ENCODE results near the gene FRS2.
"Not testable (repeated sequence)": the region's sequence is repeated elsewhere in the genome, so short reads cannot be mapped to it uniquely, and the experiment has no call there.

Gene FRS2

DNA sequence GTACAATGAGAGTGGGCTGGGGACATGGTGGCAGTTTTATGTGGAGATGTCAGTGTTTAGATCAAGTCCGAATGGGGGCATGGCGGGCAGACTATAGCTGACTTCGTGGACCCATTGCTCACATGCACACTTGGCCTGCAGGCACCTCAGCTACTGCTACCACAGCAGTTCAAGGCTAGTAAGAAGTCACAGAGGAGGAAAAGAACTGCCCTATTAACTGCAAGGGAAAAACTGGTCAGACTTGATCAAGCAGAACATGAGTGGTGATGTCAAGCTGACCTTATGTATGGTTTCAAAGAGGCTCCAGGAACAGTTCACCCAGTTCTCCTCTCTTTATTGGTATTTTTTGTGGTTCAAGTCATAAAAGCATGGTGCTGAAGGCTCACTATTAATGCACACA, 30.2 kb upstream of the FRS2 start:
- H3K9me3 ChIP-seq, result no peaks in the 10 kb centered on the region
- TF ChIP-seq, protein P1, sequence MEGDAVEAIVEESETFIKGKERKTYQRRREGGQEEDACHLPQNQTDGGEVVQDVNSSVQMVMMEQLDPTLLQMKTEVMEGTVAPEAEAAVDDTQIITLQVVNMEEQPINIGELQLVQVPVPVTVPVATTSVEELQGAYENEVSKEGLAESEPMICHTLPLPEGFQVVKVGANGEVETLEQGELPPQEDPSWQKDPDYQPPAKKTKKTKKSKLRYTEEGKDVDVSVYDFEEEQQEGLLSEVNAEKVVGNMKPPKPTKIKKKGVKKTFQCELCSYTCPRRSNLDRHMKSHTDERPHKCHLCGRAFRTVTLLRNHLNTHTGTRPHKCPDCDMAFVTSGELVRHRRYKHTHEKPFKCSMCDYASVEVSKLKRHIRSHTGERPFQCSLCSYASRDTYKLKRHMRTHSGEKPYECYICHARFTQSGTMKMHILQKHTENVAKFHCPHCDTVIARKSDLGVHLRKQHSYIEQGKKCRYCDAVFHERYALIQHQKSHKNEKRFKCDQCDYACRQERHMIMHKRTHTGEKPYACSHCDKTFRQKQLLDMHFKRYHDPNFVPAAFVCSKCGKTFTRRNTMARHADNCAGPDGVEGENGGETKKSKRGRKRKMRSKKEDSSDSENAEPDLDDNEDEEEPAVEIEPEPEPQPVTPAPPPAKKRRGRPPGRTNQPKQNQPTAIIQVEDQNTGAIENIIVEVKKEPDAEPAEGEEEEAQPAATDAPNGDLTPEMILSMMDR (IDR thresholded peaks at IDR 0.05; ENCODE audit: low read depth, low read length), result no peak
- no peaks in the 10 kb centered on the region for H3K36me3 ChIP-seq
- H3K4me3 ChIP-seq (ENCODE audit: low read depth, low read length), result no peak overlapping the region
- no peak for DNase-seq
- H3K4me1 ChIP-seq, result no peaks in the 10 kb centered on the region
- no peaks in the 10 kb centered on the region for H3K27me3 ChIP-seq

GRCh38 chr12:69440886-69441285, 29.3 kb upstream of the FRS2 start:
- no peaks in the 10 kb centered on the region for H3K36me3 ChIP-seq
- no peaks in the 10 kb centered on the region for H3K9me3 ChIP-seq
- no peak overlapping the region for H3K4me3 ChIP-seq (ENCODE audit: low read depth, low read length)
- H3K4me1 ChIP-seq, result no peaks in the 10 kb centered on the region
- no peaks in the 10 kb centered on the region for H3K27me3 ChIP-seq
- TF ChIP-seq, protein P1 (IDR thresholded peaks at IDR 0.05; ENCODE audit: low read depth, low read length), result no peak
- DNase-seq, result no peak

DNA sequence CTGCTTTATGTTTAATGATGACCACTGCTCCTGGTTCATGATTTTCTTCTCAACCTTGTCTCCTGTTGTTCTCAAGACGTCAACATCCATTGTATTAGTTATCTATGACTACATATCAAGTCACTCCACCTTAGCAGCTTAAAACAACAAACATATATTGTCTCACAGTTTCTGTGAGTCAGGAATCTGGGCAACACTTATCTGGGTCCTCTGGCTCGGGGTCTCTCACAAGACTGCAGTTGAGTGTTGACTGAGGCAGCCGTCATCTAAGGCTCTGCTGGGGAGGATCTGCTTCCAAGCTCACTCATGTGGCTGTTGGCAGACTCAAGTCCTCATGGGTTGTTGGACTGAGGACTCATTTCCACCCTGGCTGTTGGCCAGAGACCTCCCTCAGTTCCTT, 27.3 kb upstream of the FRS2 start:
- no peak for DNase-seq
- TF ChIP-seq, protein P1 (IDR thresholded peaks at IDR 0.05; ENCODE audit: low read depth, low read length), result no peak
- no peaks in the 10 kb centered on the region for H3K4me1 ChIP-seq
- H3K36me3 ChIP-seq, result no peaks in the 10 kb centered on the region
- no peaks in the 10 kb centered on the region for H3K27me3 ChIP-seq
- H3K9me3 ChIP-seq, result no peaks in the 10 kb centered on the region
- H3K4me3 ChIP-seq (ENCODE audit: low read depth, low read length), result no peak overlapping the region

GRCh38 chr12:69443916-69444315, 26.3 kb upstream of the FRS2 start:
- no peak for DNase-seq
- TF ChIP-seq, protein P1 (IDR thresholded peaks at IDR 0.05; ENCODE audit: low read depth, low read length), result no peak
- H3K36me3 ChIP-seq, result no peaks in the 10 kb centered on the region
- H3K4me3 ChIP-seq (ENCODE audit: low read depth, low read length), result no peak overlapping the region
- H3K27me3 ChIP-seq, result no peaks in the 10 kb centered on the region
- H3K4me1 ChIP-seq, result no peaks in the 10 kb centered on the region
- no peaks in the 10 kb centered on the region for H3K9me3 ChIP-seq

- TF ChIP-seq, protein P1 (IDR thresholded peaks at IDR 0.05; ENCODE audit: low read depth, low read length), result no peak
Observed at GRCh38 chr12:69447892-69448291, 22.3 kb upstream of the FRS2 start.

DNA sequence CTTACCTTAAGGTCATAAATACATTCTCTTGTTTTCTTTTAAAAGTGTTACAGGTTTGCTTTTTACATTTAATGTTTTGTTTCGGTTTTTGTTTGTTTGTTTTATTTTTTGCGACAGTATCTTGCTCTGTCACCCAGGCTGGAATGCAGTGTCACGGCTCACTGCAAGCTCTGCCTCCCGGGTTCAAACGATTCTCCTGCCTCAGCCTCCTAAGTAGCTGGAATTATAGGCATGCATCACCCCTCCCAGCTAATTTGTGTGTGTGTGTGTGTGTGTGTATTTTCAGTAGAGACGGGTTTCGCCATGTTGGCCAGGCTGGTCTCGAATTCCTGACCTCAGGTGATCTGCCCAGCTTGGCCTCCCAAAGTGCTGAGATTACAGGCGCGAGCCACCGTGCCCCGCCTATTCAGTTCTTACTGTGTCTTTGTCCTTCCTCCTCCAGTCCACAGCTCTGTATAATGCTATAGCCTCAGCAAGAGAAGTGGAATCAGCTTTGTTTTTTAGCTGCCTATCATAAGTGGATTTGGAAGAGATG, 17.5 kb upstream of the FRS2 start:
- not testable (repeated sequence) for H3K4me1 ChIP-seq; DNase-seq; H3K36me3 ChIP-seq; H3K9me3 ChIP-seq; H3K27me3 ChIP-seq; H3K4me3 ChIP-seq (ENCODE audit: low read depth, low read length)

More at GRCh38 chr12:69447892-69448291, 22.3 kb upstream of the FRS2 start:
- no peak for DNase-seq
- H3K4me3 ChIP-seq (ENCODE audit: low read depth, low read length), result no peak overlapping the region
- no peaks in the 10 kb centered on the region for H3K36me3 ChIP-seq
- H3K9me3 ChIP-seq, result no peaks in the 10 kb centered on the region
- H3K4me1 ChIP-seq, result no peaks in the 10 kb centered on the region
- no peaks in the 10 kb centered on the region for H3K27me3 ChIP-seq

DNA sequence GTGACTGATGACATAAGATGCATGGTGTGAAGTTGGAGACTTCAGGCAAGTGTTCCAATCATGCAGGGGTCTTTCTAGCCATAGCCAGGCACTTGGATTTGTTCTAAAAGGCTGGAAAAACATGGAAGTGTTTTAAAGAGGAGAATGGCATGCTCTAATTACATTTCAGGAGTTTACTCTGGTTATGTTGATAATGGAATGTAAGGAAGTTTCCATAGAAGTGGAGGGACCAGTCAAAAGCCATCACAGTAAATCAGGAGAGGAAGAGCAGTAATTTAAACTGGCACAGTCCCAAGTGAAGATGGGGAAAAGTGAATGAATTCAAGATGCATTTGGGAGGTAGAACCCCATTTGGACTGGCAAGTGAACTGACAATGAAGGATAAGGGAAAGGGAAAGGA, 13.9 kb upstream of the FRS2 start:
- TF ChIP-seq, protein P1 (IDR thresholded peaks at IDR 0.05; ENCODE audit: low read depth, low read length), result no peak
- H3K4me1 ChIP-seq, result no peaks in the 10 kb centered on the region
- H3K4me3 ChIP-seq (ENCODE audit: low read depth, low read length), result no peak overlapping the region
- H3K9me3 ChIP-seq, result no peaks in the 10 kb centered on the region
- H3K36me3 ChIP-seq, result no peaks in the 10 kb centered on the region
- no peak for DNase-seq
- H3K27me3 ChIP-seq, result no peaks in the 10 kb centered on the region
